Activated naive CD8-positive, alpha-beta T cell treated with anti-CD3 and anti-CD28 coated beads, Interleukin-2, amount 10 ng/mL, durations not matched to agents 7 days and 5 days (primary cell): Measurements from ENCODE around the gene LYPLA2. TPM values are rescaled to one million over a fixed set of nuclear protein-coding genes. Genes with fewer than 3 reads are reported as not detected.
"Not testable (repeated sequence)": the region's sequence is repeated elsewhere in the genome, so short reads cannot be mapped to it uniquely, and the experiment has no call there.

Experiments used
- ATAC-seq: fragments of 150-1000 bp; cut with Tn5 transposase; one replicate; pipeline ENCODE4 v1.10.0; 2021; ENCODE audit warnings: low read depth, moderate library complexity
- POLR2A ChIA-PET: fragments of 350-600 bp; sonication (Branson Sonifier 250); formaldehyde crosslinking; loops from one replicate; lab custom pipeline; 2021; ENCODE audit warnings: antibody characterized with exemption; lab: Charles Lee
- DNase-seq: peaks from one replicate; pipeline ENCODE4 v3.0.0; 2021
- H3K27ac Mint-ChIP-seq: one replicate; pipeline ENCODE4 v1.8.0; 2022; ENCODE audit warnings: mild to moderate bottlenecking, mixed read lengths
- H3K27me3 Mint-ChIP-seq: one replicate; pipeline ENCODE4 v1.8.0; 2022; ENCODE audit warnings: mild to moderate bottlenecking, moderate library complexity, mixed read lengths
- H3K36me3 Mint-ChIP-seq: one replicate; pipeline ENCODE4 v1.8.0; 2021; ENCODE audit warnings: mild to moderate bottlenecking, mixed read lengths
- H3K4me1 Mint-ChIP-seq: one replicate; pipeline ENCODE4 v1.8.0; 2021; ENCODE audit warnings: mixed read lengths
- H3K4me3 Mint-ChIP-seq: one replicate; pipeline ENCODE4 v1.8.0; 2022; ENCODE audit warnings: mild to moderate bottlenecking, moderate library complexity, mixed read lengths
- H3K9me3 Mint-ChIP-seq: one replicate; pipeline ENCODE4 v1.8.0; 2021; ENCODE audit warnings: mixed read lengths
- total RNA-seq, 2 experiments: library from RNA; stranded (reverse); gene quantifications; one replicate each; pipeline ENCODE4 v1.2.3, GENCODE V29; 2021

The LYPLA2 gene
- total RNA-seq, 2 experiments from 2014 or later, result 67.0 to 82.5 TPM

GRCh38 chr1:23791516-23792047 lies 637 bp downstream of the LYPLA2 start:
- POLR2A ChIA-PET, result interaction anchor here (0.7 to 3.9 kb wide), 7 partner anchors 9 to 263 kb away, joined by 3 to 62 read pairs (median 4); partner anchors contain the start of genes ELOA, GALE, HMGCL and PITHD1
- ATAC-seq, result peak; percentile 37
- Mint-ChIP-seq H3K9me3 (no peaks in the 10 kb centered on the region), H3K4me1 (peaks cover 12% of the 10 kb centered on the region), H3K36me3 (peaks cover 28% of the 10 kb centered on the region), H3K27ac (peak overlapping the region; percentile 98), H3K4me3 (peak overlapping the region; percentile 98), H3K27me3 (no peaks in the 10 kb centered on the region)
- peak; percentile 56 for DNase-seq

- Mint-ChIP-seq H3K4me3 (peak overlapping the region; percentile 98), H3K36me3 (peaks cover 23% of the 10 kb centered on the region), H3K9me3 (no peaks in the 10 kb centered on the region), H3K4me1 (peaks cover 12% of the 10 kb centered on the region), H3K27me3 (no peaks in the 10 kb centered on the region), H3K27ac (peak overlapping the region; percentile 98)
- POLR2A ChIA-PET, result interaction anchor here (1.3 to 3.9 kb wide), 5 partner anchors 9 to 264 kb away, joined by 3 to 62 read pairs (median 12); partner anchors contain the start of genes GALE, PITHD1, PNRC2 and RPL11
- ATAC-seq (no peak), DNase-seq (no peak)
Observed at GRCh38 chr1:23792151-23792945, 1.4 kb downstream of the LYPLA2 start.

GRCh38 chr1:23793018-23793781 lies 2.3 kb downstream of the LYPLA2 start:
- H3K27ac Mint-ChIP-seq, result no peak overlapping the region
- ATAC-seq, result no peak

GRCh38 chr1:23793861-23794731 lies 3.2 kb downstream of the LYPLA2 start:
- H3K4me3 Mint-ChIP-seq, result no peak overlapping the region
- no peak for DNase-seq
- peaks cover 10% of the 10 kb centered on the region for H3K36me3 Mint-ChIP-seq
- POLR2A ChIA-PET, result interaction anchor here (0.7 kb wide), 1 partner anchor 165 kb away, joined by 3 read pairs; the partner anchor contains the start of gene PNRC2
- peaks cover 17% of the 10 kb centered on the region for H3K4me1 Mint-ChIP-seq
- H3K27me3 Mint-ChIP-seq, result no peaks in the 10 kb centered on the region
- ATAC-seq, result no peak
- H3K27ac Mint-ChIP-seq, result no peak overlapping the region
- H3K9me3 Mint-ChIP-seq, result no peaks in the 10 kb centered on the region

More at GRCh38 chr1:23793018-23793781, 2.3 kb downstream of the LYPLA2 start:
- Mint-ChIP-seq H3K27me3 (no peaks in the 10 kb centered on the region), H3K4me3 (peak overlapping the region; percentile 40), H3K4me1 (peaks cover 12% of the 10 kb centered on the region), H3K9me3 (no peaks in the 10 kb centered on the region), H3K36me3 (peaks cover 16% of the 10 kb centered on the region)
- POLR2A ChIA-PET, result interaction anchor here (0.7 kb wide), 1 partner anchor 166 kb away, joined by 3 read pairs; the partner anchor contains the start of gene PNRC2
- DNase-seq, result peak; percentile 45

- peaks cover 20% of the 10 kb centered on the region for H3K4me1 Mint-ChIP-seq
- H3K36me3 Mint-ChIP-seq, H3K27ac Mint-ChIP-seq, POLR2A ChIA-PET, H3K4me3 Mint-ChIP-seq, ATAC-seq, H3K27me3 Mint-ChIP-seq, DNase-seq, H3K9me3 Mint-ChIP-seq: not testable (repeated sequence)
Observed at GRCh38 chr1:23794732-23795182, 3.8 kb downstream of the LYPLA2 start.

- no peaks in the 10 kb centered on the region for H3K27me3 Mint-ChIP-seq
- peaks cover 22% of the 10 kb centered on the region for H3K4me1 Mint-ChIP-seq
- H3K27ac Mint-ChIP-seq, result no peak overlapping the region
- peaks cover 10% of the 10 kb centered on the region for H3K36me3 Mint-ChIP-seq
- H3K9me3 Mint-ChIP-seq, result no peaks in the 10 kb centered on the region
- POLR2A ChIA-PET, result no interaction called here
- ATAC-seq (no peak), DNase-seq (no peak)
- no peak overlapping the region for H3K4me3 Mint-ChIP-seq
Observed at GRCh38 chr1:23795676-23796465, 4.9 kb downstream of the LYPLA2 start.

- Mint-ChIP-seq H3K27me3 (no peaks in the 10 kb centered on the region), H3K4me1 (peaks cover 20% of the 10 kb centered on the region), H3K36me3 (peaks cover 4% of the 10 kb centered on the region), H3K9me3 (no peaks in the 10 kb centered on the region), H3K4me3 (no peak overlapping the region), H3K27ac (no peak overlapping the region)
- DNase-seq (no peak), ATAC-seq (no peak)
- POLR2A ChIA-PET, result interaction anchor here (0.5 kb wide), 2 partner anchors 29 to 42 kb away, joined by 3 read pairs; partner anchors contain the start of gene HMGCL
Observed at GRCh38 chr1:23796466-23797271, 5.7 kb downstream of the LYPLA2 start.

GRCh38 chr1:23797478-23798448 lies 6.8 kb downstream of the LYPLA2 start:
- Mint-ChIP-seq H3K27me3 (no peaks in the 10 kb centered on the region), H3K27ac (no peak overlapping the region), H3K36me3 (peaks cover 4% of the 10 kb centered on the region), H3K4me3 (no peak overlapping the region), H3K9me3 (no peaks in the 10 kb centered on the region), H3K4me1 (peaks cover 20% of the 10 kb centered on the region)
- POLR2A ChIA-PET, result interaction anchor here (0.5 to 3.0 kb wide), 6 partner anchors 8 to 157 kb away, joined by 3 to 17 read pairs (median 3); partner anchors contain the start of gene PITHD1
- no peak for ATAC-seq
- DNase-seq, result no peak

- no peaks in the 10 kb centered on the region for H3K9me3 Mint-ChIP-seq
- POLR2A ChIA-PET, result interaction anchor here (0.6 to 3.9 kb wide), 11 partner anchors 7 to 181 kb away, joined by 3 to 50 read pairs (median 4); partner anchors contain the start of genes LYPLA2, PITHD1, PNRC2 and SRSF10
Observed at GRCh38 chr1:23798662-23799142, 7.8 kb downstream of the LYPLA2 start.

GRCh38 chr1:23799255-23799569 lies 8.3 kb downstream of the LYPLA2 start:
- H3K27ac Mint-ChIP-seq, result peak overlapping the region; percentile 92
- ATAC-seq (no peak), DNase-seq (no peak)
- no peaks in the 10 kb centered on the region for H3K27me3 Mint-ChIP-seq
- H3K36me3 Mint-ChIP-seq, result peaks cover 4% of the 10 kb centered on the region
- peaks cover 17% of the 10 kb centered on the region for H3K4me1 Mint-ChIP-seq
- POLR2A ChIA-PET, result interaction anchor here (0.6 to 3.9 kb wide), 12 partner anchors 8 to 181 kb away, joined by 3 to 50 read pairs (median 4); partner anchors contain the start of genes HMGCL, LYPLA2, PITHD1 and PNRC2
- no peaks in the 10 kb centered on the region for H3K9me3 Mint-ChIP-seq
- peak overlapping the region; percentile 99 for H3K4me3 Mint-ChIP-seq

More at GRCh38 chr1:23798662-23799142, 7.8 kb downstream of the LYPLA2 start:
- DNase-seq (no peak), ATAC-seq (no peak)
- Mint-ChIP-seq H3K4me3 (peak overlapping the region; percentile 99), H3K4me1 (peaks cover 17% of the 10 kb centered on the region), H3K27me3 (no peaks in the 10 kb centered on the region), H3K27ac (peak overlapping the region; percentile 16), H3K36me3 (peaks cover 4% of the 10 kb centered on the region)
